Erythroblast (primary cell): Measurements from ENCODE around the gene TAMM41.

Experiments
- GATA1 ChIP-seq: IDR thresholded peaks from 2 replicates; pipeline ENCODE4 v1.6.1; 2011; ENCODE audit warnings: low read depth, mild to moderate bottlenecking, control low read depth, low read length, moderate library complexity
- POLR2A ChIP-seq: IDR thresholded peaks from 2 replicates; pipeline ENCODE4 v1.6.1; 2011; ENCODE audit warnings: mild to moderate bottlenecking, low read length

GRCh38 chr3:11775493-11775892, 71.2 kb downstream of the TAMM41 start:
- TF ChIP-seq POLR2A (no peak), GATA1 (no peak)
